IPS-18a (cell line): ENCODE data around the gene SYNCRIP.
A peak's percentile ranks its signal among the peaks of the same experiment; 100 is the strongest.
"Not testable (repeated sequence)": the region's sequence is repeated elsewhere in the genome, so short reads cannot be mapped to it uniquely, and the experiment has no call there.

Source experiments
- H3K27ac ChIP-seq: one replicate; pipeline ENCODE4 v1.5.1; 2013; ENCODE audit warnings: low read length
- H3K27me3 ChIP-seq: one replicate; pipeline ENCODE4 v1.6.1; 2013; ENCODE audit warnings: mild to moderate bottlenecking, low read length; ENCODE audit not compliant: control insufficient read depth, insufficient read depth
- H3K36me3 ChIP-seq: one replicate; pipeline ENCODE4 v1.6.1; 2013; ENCODE audit warnings: low read depth, low read length; ENCODE audit not compliant: control insufficient read depth
- H3K4me1 ChIP-seq: one replicate; pipeline ENCODE4 v1.6.1; 2013; ENCODE audit warnings: low read depth, low read length; ENCODE audit not compliant: control insufficient read depth
- H3K4me3 ChIP-seq: one replicate; pipeline ENCODE4 v1.5.1; 2013; ENCODE audit warnings: low read length
- H3K9ac ChIP-seq: one replicate; pipeline ENCODE4 v1.6.1; 2013; ENCODE audit warnings: mild to moderate bottlenecking, low read length, moderate library complexity
- H3K9me3 ChIP-seq: one replicate; pipeline ENCODE4 v1.6.1; 2013; ENCODE audit warnings: low read depth, low read length; ENCODE audit not compliant: control insufficient read depth

SYNCRIP gene

DNA sequence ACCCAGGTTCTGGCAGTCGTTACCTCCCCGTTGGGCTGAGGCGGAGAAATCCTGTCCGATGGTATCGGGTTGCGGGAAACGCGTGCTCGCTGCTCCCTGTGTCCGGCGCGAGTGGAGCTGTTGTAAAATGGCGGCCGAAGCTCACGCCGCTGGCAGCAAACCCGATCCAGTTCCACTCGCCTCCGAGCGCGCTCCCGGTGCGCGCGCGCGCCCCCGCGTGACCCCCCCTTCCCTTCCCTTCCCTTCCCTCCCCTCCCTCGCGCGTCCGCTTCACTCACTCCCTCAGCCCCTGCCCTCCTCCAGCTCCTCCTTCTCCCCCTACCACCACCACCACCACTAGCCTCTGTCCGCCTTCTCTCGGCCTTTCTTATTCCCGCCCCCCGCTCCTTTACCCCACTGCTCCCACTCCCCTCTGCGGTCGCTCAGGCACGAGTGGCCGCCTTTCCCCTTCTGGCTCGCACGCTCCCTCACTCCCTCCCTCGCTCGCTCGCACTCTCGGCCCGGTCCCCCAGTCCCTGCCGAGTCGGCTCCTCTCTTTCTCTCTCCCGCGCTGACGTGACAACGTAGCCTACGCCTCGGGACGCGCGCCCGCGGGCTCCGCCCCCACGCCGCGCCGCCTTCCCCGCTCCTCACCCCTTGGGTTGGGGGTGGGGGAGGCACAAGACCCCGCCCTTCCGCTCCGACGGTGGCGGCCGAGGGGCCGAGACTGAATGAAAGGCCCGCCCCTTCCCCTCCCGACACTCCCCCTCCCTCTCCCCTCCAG, at the start of gene SYNCRIP:
TSS of gene SYNCRIP (minus strand) at position 113 of the 763 bp plus-strand sequence. CDS start 1,447 bp downstream, outside the sequence.
- H3K9ac ChIP-seq: peak within 1 kb of the TSS; percentile 99
- H3K36me3 ChIP-seq: peaks cover 32% of the 10 kb centered on the region
- H3K4me3 ChIP-seq: peak within 1 kb of the TSS; percentile 82
- peak within 1 kb of the TSS; percentile 97 for H3K27ac ChIP-seq
- H3K9me3 ChIP-seq: no peaks in the 10 kb centered on the region
- peaks cover 23% of the 10 kb centered on the region for H3K4me1 ChIP-seq
- H3K27me3 ChIP-seq: no peaks in the 10 kb centered on the region

DNA sequence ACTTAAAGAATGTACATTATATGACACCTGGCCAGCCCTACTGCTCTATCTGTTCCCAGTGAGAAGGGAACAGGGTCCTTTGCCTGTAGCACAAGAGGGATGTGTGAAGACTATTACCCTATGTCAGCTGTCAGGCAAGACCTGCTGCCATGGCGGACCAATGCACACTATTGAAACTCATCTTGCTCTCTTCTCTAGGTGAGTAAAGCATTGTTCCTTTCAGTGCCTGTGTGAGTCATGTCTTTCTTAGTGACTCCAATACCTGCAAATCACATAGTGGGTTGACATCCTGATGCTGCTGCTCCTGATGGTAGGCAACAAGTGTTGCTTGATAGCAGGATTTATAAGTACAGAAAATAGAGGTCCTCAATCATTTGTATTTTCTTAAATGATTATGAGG, 48.8 kb upstream of the SYNCRIP start:
- Histone ChIP-seq H3K27ac (no peak overlapping the region), H3K9ac (no peak overlapping the region), H3K36me3 (no peaks in the 10 kb centered on the region), H3K27me3 (no peaks in the 10 kb centered on the region), H3K9me3 (no peaks in the 10 kb centered on the region), H3K4me3 (no peak overlapping the region), H3K4me1 (no peaks in the 10 kb centered on the region)

DNA sequence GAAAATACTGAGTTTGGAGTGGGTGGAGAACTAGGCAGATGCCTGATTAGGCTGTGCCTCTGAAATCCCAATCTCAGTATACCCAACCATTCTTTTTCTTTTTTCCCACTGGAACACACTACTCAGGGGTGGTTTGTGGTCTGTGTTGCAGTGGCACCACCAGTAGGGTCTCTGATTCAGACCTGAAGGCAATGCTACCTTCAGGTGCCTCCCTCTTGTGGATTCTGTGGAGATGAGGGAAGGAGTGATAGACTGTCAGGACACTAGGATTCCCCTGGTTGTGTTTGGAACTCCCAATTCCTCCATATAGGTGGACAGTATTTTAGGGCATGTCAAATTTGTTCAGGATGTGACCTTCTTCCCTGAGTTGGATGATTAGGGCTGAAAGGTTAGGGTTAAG, 47.4 kb upstream of the SYNCRIP start:
- H3K4me1 ChIP-seq: no peaks in the 10 kb centered on the region
- no peak overlapping the region for H3K9ac ChIP-seq
- no peak overlapping the region for H3K27ac ChIP-seq
- H3K27me3 ChIP-seq: no peaks in the 10 kb centered on the region
- no peaks in the 10 kb centered on the region for H3K36me3 ChIP-seq
- H3K9me3 ChIP-seq: no peaks in the 10 kb centered on the region
- no peak overlapping the region for H3K4me3 ChIP-seq

- Histone ChIP-seq H3K4me1 (no peaks in the 10 kb centered on the region), H3K9me3 (no peaks in the 10 kb centered on the region), H3K36me3 (no peaks in the 10 kb centered on the region), H3K27me3 (no peaks in the 10 kb centered on the region), H3K27ac (no peak overlapping the region), H3K4me3 (no peak overlapping the region), H3K9ac (no peak overlapping the region)
Observed at GRCh38 chr6:85685713-85686112, 43.0 kb upstream of the SYNCRIP start.

DNA sequence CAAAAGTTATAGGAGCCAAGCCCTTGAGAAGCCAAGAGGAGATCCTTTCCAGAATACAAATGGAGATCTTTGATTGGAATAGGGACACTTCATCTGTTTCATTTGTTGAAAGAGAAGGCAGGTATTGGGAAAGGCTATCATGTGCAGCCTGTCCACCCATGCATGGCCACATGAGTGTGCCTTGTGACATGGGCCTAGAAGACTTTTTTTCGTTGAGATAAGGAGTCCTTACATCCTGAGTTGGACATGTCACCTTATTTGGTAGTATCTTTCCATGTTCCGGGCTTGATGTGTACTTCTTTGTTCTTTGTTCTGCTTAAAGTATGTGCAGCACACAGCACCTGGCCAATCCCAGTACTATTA, 42.1 kb upstream of the SYNCRIP start:
- Histone ChIP-seq H3K9ac (no peak overlapping the region), H3K27ac (no peak overlapping the region), H3K27me3 (no peaks in the 10 kb centered on the region)

GRCh38 chr6:85684133-85684808, 41.6 kb upstream of the SYNCRIP start:
- H3K9me3 ChIP-seq: no peaks in the 10 kb centered on the region
- H3K27me3 ChIP-seq: no peaks in the 10 kb centered on the region
- H3K36me3 ChIP-seq: no peaks in the 10 kb centered on the region
- no peak overlapping the region for H3K27ac ChIP-seq
- H3K4me3 ChIP-seq: no peak overlapping the region
- peaks cover 6% of the 10 kb centered on the region for H3K4me1 ChIP-seq
- no peak overlapping the region for H3K9ac ChIP-seq

More for the DNA sequence above, 42.1 kb upstream of the SYNCRIP start:
- no peaks in the 10 kb centered on the region for H3K36me3 ChIP-seq
- H3K4me1 ChIP-seq: peaks cover under 1% of the 10 kb centered on the region
- H3K4me3 ChIP-seq: no peak overlapping the region
- H3K9me3 ChIP-seq: no peaks in the 10 kb centered on the region

DNA sequence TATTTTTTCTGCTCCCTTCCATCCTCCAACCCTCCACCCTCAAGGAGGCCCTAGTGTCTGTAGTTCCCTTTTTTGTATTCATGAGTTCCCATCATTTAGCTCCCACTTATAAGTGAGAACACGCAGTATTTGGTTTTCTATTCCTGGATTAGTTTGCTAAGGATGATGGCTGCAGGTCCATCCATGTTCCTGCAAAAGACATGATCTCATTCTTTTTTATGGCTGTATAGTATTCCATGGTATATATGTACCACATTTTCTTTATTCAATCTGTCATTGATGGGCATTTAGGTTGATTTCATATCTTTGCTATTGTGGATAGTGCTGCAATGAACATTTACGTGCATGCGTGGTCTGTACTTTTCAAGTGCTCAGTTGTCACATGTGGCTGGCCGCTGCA, 39.2 kb upstream of the SYNCRIP start:
- H3K27me3 ChIP-seq, H3K36me3 ChIP-seq, H3K27ac ChIP-seq, H3K4me1 ChIP-seq, H3K4me3 ChIP-seq, H3K9ac ChIP-seq, H3K9me3 ChIP-seq: not testable (repeated sequence)

- Histone ChIP-seq H3K36me3 (peaks cover 17% of the 10 kb centered on the region), H3K27me3 (no peaks in the 10 kb centered on the region), H3K4me1 (peaks cover 14% of the 10 kb centered on the region), H3K27ac (no peak overlapping the region), H3K9me3 (no peaks in the 10 kb centered on the region), H3K9ac (no peak overlapping the region), H3K4me3 (peak overlapping the region; percentile 73)
Observed at GRCh38 chr6:85680388-85680787, 37.7 kb upstream of the SYNCRIP start.

GRCh38 chr6:85679445-85680123, 36.9 kb upstream of the SYNCRIP start:
- H3K9ac ChIP-seq: peak overlapping the region; percentile 92
- no peaks in the 10 kb centered on the region for H3K27me3 ChIP-seq
- peak overlapping the region; percentile 73 for H3K4me3 ChIP-seq
- H3K27ac ChIP-seq: peak overlapping the region; percentile 83
- no peaks in the 10 kb centered on the region for H3K9me3 ChIP-seq
- peaks cover 24% of the 10 kb centered on the region for H3K36me3 ChIP-seq
- peaks cover 19% of the 10 kb centered on the region for H3K4me1 ChIP-seq

GRCh38 chr6:85678602-85679444, 36.1 kb upstream of the SYNCRIP start:
- Histone ChIP-seq H3K9me3 (no peaks in the 10 kb centered on the region), H3K36me3 (peaks cover 30% of the 10 kb centered on the region), H3K27ac (peak overlapping the region; percentile 83), H3K9ac (peak overlapping the region; percentile 98), H3K27me3 (no peaks in the 10 kb centered on the region), H3K4me3 (peak overlapping the region; percentile 92), H3K4me1 (peaks cover 19% of the 10 kb centered on the region)

DNA sequence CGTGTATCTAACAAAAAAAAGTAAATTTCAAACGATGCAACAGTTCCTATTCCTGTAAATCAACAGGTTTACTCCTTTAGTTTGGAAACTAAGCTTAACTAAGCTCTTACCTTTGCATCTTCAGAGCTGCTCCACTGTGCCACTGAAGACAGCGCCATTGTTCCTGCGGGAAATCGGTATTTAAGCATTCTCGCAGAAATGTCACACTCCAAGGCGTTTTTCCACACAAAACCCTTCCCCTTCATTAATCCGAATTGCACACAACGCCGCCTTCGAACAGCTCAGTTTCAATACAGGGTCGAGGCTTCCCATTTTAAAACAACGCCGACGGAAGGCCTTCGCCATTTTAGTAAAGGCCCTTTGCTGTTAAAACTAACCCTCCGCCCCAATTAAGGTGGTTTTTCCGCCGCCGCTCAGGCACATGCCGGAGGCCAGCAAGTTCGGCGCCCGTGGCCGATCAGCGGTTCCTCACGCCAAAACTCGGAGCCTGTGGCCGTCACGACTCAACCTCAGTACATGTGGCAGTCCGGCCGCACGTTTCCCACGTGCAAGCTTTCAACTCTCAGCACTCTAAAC, 35.4 kb upstream of the SYNCRIP start:
- Histone ChIP-seq H3K4me3 (peak overlapping the region; percentile 92), H3K9me3 (no peaks in the 10 kb centered on the region), H3K27ac (peak overlapping the region; percentile 70), H3K4me1 (peaks cover 19% of the 10 kb centered on the region), H3K9ac (peak overlapping the region; percentile 98), H3K27me3 (no peaks in the 10 kb centered on the region), H3K36me3 (peaks cover 30% of the 10 kb centered on the region)
